Measurements from ENCODE around the gene PITPNM1. TPM values are rescaled to one million over a fixed set of nuclear protein-coding genes. Genes with fewer than 3 reads are reported as not detected.
"Not testable (repeated sequence)": the region's sequence is repeated elsewhere in the genome, so short reads cannot be mapped to it uniquely, and the experiment has no call there.

Gene PITPNM1
- total and polyA plus RNA-seq, 2 donors = 21.6 to 57.2 TPM

DNA sequence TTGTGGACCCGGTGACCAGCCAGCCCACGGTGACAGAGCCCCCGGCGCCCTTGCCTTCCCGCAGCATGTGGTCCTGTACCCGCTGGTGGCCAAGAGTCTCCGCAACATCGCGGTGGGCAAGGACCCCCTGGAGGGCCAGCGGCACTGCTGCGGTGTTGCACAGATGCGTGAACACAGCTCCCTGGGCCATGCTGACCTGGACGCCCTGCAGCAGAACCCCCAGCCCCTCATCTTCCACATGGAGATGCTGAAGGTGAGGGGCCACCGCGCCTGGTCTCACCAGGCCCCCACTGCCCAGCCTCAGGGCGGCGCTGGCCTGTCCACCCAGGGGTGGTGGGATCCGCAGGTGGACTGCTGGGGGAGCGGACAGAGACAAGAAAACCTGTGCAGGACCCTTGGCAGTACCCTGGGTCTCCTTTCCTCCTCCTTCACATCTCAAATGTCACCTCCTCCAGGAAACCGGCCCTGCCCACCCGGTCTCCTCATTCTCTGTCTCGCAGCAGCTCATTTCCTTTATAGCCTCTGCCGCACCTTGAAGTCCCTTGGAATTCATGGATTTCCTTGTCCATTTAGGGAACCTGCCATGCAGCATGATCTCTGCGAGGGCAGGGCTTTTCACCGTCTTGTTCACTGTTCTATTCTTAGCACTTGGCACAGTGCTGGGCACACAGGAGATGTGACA is 15.8 kb downstream of the PITPNM1 start:
- DNase-seq (ENCODE audit: low read depth in 6 of 9, low spot score in 9 of 9) = no peak
- no peak overlapping the region for H3K27ac ChIP-seq (ENCODE audit: low read depth in 1 of 2, low read length in 1 of 2)
- no peaks in the 10 kb centered on the region for H3K27me3 ChIP-seq (ENCODE audit: control insufficient read depth in 2 of 2, insufficient read depth in 1 of 2, low read length in 1 of 2)
- H3K4me1 ChIP-seq (ENCODE audit: control insufficient read depth in 2 of 2, insufficient read depth in 2 of 2, low read length in 2 of 2) = peaks cover 13 to 34% of the 10 kb centered on the region in 2 donors
- H3K4me3 ChIP-seq (ENCODE audit: low read length in 2 of 2) = no peak overlapping the region
- H3K36me3 ChIP-seq (ENCODE audit: control insufficient read depth in 2 of 2, insufficient read depth in 2 of 2, low read length in 1 of 2) = peaks cover 70 to 78% of the 10 kb centered on the region in 2 donors
- H3K9me3 ChIP-seq (ENCODE audit: control insufficient read depth in 2 of 2, insufficient read depth in 1 of 2, low read length in 1 of 2) = no peaks in the 10 kb centered on the region
- WGBS = 97% methylated on average over 25 of the region's 25 CpGs

- H3K4me3 ChIP-seq (ENCODE audit: low read length in 2 of 2) = no peak overlapping the region
- peaks cover 0 to 9% of the 10 kb centered on the region in 2 donors for H3K9me3 ChIP-seq (ENCODE audit: control insufficient read depth in 2 of 2, insufficient read depth in 1 of 2, low read length in 1 of 2)
- peaks cover 17 to 53% of the 10 kb centered on the region in 2 donors for H3K4me1 ChIP-seq (ENCODE audit: control insufficient read depth in 2 of 2, insufficient read depth in 2 of 2, low read length in 2 of 2)
- H3K36me3 ChIP-seq (ENCODE audit: control insufficient read depth in 2 of 2, insufficient read depth in 2 of 2, low read length in 1 of 2) = peaks cover 43 to 54% of the 10 kb centered on the region in 2 donors
- 87% methylated on average over 20 of the region's 20 CpGs for WGBS
- no peaks in the 10 kb centered on the region for H3K27me3 ChIP-seq (ENCODE audit: control insufficient read depth in 2 of 2, insufficient read depth in 1 of 2, low read length in 1 of 2)
- DNase-seq (ENCODE audit: low read depth in 6 of 9, low spot score in 9 of 9) = no peak
- peak overlapping the region; percentile 1 to 70 for H3K27ac ChIP-seq (ENCODE audit: low read depth in 1 of 2, low read length in 1 of 2)
Observed at GRCh38 chr11:67486481-67487195, 18.5 kb downstream of the PITPNM1 start.

DNA sequence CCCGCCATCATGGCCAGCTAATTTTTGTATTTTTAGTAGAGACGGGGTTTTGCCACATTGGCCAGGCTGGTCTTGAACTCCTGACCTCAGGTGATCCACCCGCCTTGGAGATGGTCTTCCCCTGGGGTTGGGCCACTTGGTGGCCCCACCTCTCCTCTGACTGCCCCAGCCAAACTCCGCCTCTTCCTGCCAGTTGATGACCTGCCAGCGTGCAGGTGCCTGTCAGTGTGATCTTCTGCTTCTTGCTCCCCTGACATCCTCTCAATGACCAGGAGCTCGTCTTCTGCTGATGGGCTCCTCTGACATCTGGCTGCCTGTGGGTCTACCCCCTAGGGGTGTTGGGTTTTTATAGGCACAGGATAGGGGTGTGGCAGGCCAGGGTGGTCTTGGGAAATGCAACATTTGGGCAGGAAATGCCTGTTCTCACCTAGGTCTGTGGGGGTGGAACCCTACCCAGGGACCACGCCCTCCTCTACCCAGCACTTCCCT is 19.2 kb downstream of the PITPNM1 start:
- not testable (repeated sequence) for H3K27me3 ChIP-seq (ENCODE audit: control insufficient read depth in 2 of 2, insufficient read depth in 1 of 2, low read length in 1 of 2); H3K9me3 ChIP-seq (ENCODE audit: control insufficient read depth in 2 of 2, insufficient read depth in 1 of 2, low read length in 1 of 2); H3K4me3 ChIP-seq (ENCODE audit: low read length in 2 of 2)
- Histone ChIP-seq H3K36me3 (ENCODE audit: control insufficient read depth in 2 of 2, insufficient read depth in 2 of 2, low read length in 1 of 2) (peaks cover 36 to 47% of the 10 kb centered on the region in 2 donors), H3K4me1 (ENCODE audit: control insufficient read depth in 2 of 2, insufficient read depth in 2 of 2, low read length in 2 of 2) (peaks cover 17 to 53% of the 10 kb centered on the region in 2 donors), H3K27ac (ENCODE audit: low read depth in 1 of 2, low read length in 1 of 2) (peak overlapping the region; percentile 51 to 70)
- WGBS = 75% methylated on average over 7 of the region's 7 CpGs
- peak in 2 of 9 donors; percentile 40 to 63 for DNase-seq (ENCODE audit: low read depth in 6 of 9, low spot score in 9 of 9)

- peak in 2 of 9 donors; percentile 55 to 75 for DNase-seq (ENCODE audit: low read depth in 6 of 9, low spot score in 9 of 9)
- peak overlapping the region; percentile 93 to 100 for H3K27ac ChIP-seq (ENCODE audit: low read depth in 1 of 2, low read length in 1 of 2)
- H3K9me3 ChIP-seq (ENCODE audit: control insufficient read depth in 2 of 2, insufficient read depth in 1 of 2, low read length in 1 of 2) = peaks cover 0 to 9% of the 10 kb centered on the region in 2 donors
- H3K4me3 ChIP-seq (ENCODE audit: low read length in 2 of 2) = peak overlapping the region; percentile 44 to 71
- H3K27me3 ChIP-seq (ENCODE audit: control insufficient read depth in 2 of 2, insufficient read depth in 1 of 2, low read length in 1 of 2) = no peaks in the 10 kb centered on the region
- 27% methylated on average over 11 of the region's 11 CpGs for WGBS
- peaks cover 25 to 36% of the 10 kb centered on the region in 2 donors for H3K36me3 ChIP-seq (ENCODE audit: control insufficient read depth in 2 of 2, insufficient read depth in 2 of 2, low read length in 1 of 2)
- peaks cover 17 to 53% of the 10 kb centered on the region in 2 donors for H3K4me1 ChIP-seq (ENCODE audit: control insufficient read depth in 2 of 2, insufficient read depth in 2 of 2, low read length in 2 of 2)
Observed at GRCh38 chr11:67484847-67485311, 20.3 kb downstream of the PITPNM1 start.

GRCh38 chr11:67483831-67484665 is 21.1 kb downstream of the PITPNM1 start:
- peak in 4 of 9 donors; percentile 67 to 91 (median 74) for DNase-seq (ENCODE audit: low read depth in 6 of 9, low spot score in 9 of 9)
- peaks cover 17 to 28% of the 10 kb centered on the region in 2 donors for H3K36me3 ChIP-seq (ENCODE audit: control insufficient read depth in 2 of 2, insufficient read depth in 2 of 2, low read length in 1 of 2)
- H3K4me3 ChIP-seq (ENCODE audit: low read length in 2 of 2) = peak overlapping the region; percentile 44 to 71
- H3K27me3 ChIP-seq (ENCODE audit: control insufficient read depth in 2 of 2, insufficient read depth in 1 of 2, low read length in 1 of 2) = no peaks in the 10 kb centered on the region
- H3K27ac ChIP-seq (ENCODE audit: low read depth in 1 of 2, low read length in 1 of 2) = peak overlapping the region; percentile 93 to 100
- WGBS = 34% methylated on average over 16 of the region's 16 CpGs
- H3K4me1 ChIP-seq (ENCODE audit: control insufficient read depth in 2 of 2, insufficient read depth in 2 of 2, low read length in 2 of 2) = peaks cover 17 to 45% of the 10 kb centered on the region in 2 donors
- peaks cover 0 to 9% of the 10 kb centered on the region in 2 donors for H3K9me3 ChIP-seq (ENCODE audit: control insufficient read depth in 2 of 2, insufficient read depth in 1 of 2, low read length in 1 of 2)

- peaks cover 17 to 44% of the 10 kb centered on the region in 2 donors for H3K4me1 ChIP-seq (ENCODE audit: control insufficient read depth in 2 of 2, insufficient read depth in 2 of 2, low read length in 2 of 2)
- WGBS = 10% methylated on average over 60 of the region's 60 CpGs
- no peaks in the 10 kb centered on the region for H3K27me3 ChIP-seq (ENCODE audit: control insufficient read depth in 2 of 2, insufficient read depth in 1 of 2, low read length in 1 of 2)
- peak; percentile 98 to 100 (median 99) for DNase-seq (ENCODE audit: low read depth in 6 of 9, low spot score in 9 of 9)
- peak within 1 kb of the TSS; percentile 44 to 71 for H3K4me3 ChIP-seq (ENCODE audit: low read length in 2 of 2)
- H3K9me3 ChIP-seq (ENCODE audit: control insufficient read depth in 2 of 2, insufficient read depth in 1 of 2, low read length in 1 of 2) = peaks cover 0 to 9% of the 10 kb centered on the region in 2 donors
- peak within 1 kb of the TSS; percentile 93 to 100 for H3K27ac ChIP-seq (ENCODE audit: low read depth in 1 of 2, low read length in 1 of 2)
- peaks cover 7 to 19% of the 10 kb centered on the region in 2 donors for H3K36me3 ChIP-seq (ENCODE audit: control insufficient read depth in 2 of 2, insufficient read depth in 2 of 2, low read length in 1 of 2)
Observed at GRCh38 chr11:67482827-67483798, 22.1 kb downstream of the PITPNM1 start, which contains the start of gene AIP. TSS of gene AIP (plus strand) at chr11:67483026. CDS start at chr11:67483159, 133 bp downstream.

GRCh38 chr11:67482275-67482826 is 22.8 kb downstream of the PITPNM1 start:
- DNase-seq (ENCODE audit: low read depth in 6 of 9, low spot score in 9 of 9) = peak in 1 of 9 donors; percentile 50
- no peaks in the 10 kb centered on the region for H3K27me3 ChIP-seq (ENCODE audit: control insufficient read depth in 2 of 2, insufficient read depth in 1 of 2, low read length in 1 of 2)
- H3K9me3 ChIP-seq (ENCODE audit: control insufficient read depth in 2 of 2, insufficient read depth in 1 of 2, low read length in 1 of 2) = peaks cover 0 to 9% of the 10 kb centered on the region in 2 donors
- peak overlapping the region; percentile 44 to 71 for H3K4me3 ChIP-seq (ENCODE audit: low read length in 2 of 2)
- 40% methylated on average over 19 of the region's 19 CpGs for WGBS
- peaks cover 4 to 11% of the 10 kb centered on the region in 2 donors for H3K36me3 ChIP-seq (ENCODE audit: control insufficient read depth in 2 of 2, insufficient read depth in 2 of 2, low read length in 1 of 2)
- H3K27ac ChIP-seq (ENCODE audit: low read depth in 1 of 2, low read length in 1 of 2) = peak overlapping the region; percentile 93 to 100
- peaks cover 17 to 44% of the 10 kb centered on the region in 2 donors for H3K4me1 ChIP-seq (ENCODE audit: control insufficient read depth in 2 of 2, insufficient read depth in 2 of 2, low read length in 2 of 2)
